Hepatocyte (in vitro differentiated cells): Measurements from ENCODE around the gene COL13A1.

ENCODE experiments used
- EZH2 ChIP-seq: fragments of 200-600 bp; sonication (generic); IDR thresholded peaks from 2 replicates; pipeline ENCODE4 v1.6.1; 2016; ENCODE audit warnings: antibody characterized with exemption, mild to moderate bottlenecking, borderline replicate concordance
- EZH2phosphoT487 ChIP-seq: fragments of 200-600 bp; sonication (generic); IDR thresholded peaks from one replicate; pipeline ENCODE4 v1.6.1; 2018; ENCODE audit warnings: antibody characterized with exemption, mild to moderate bottlenecking, low read depth, moderate library complexity; ENCODE audit not compliant: unreplicated experiment, severe bottlenecking
- TF ChIP-seq, protein P1 (sequence below): fragments of 200-600 bp; sonication (generic); IDR thresholded peaks from 2 replicates; pipeline ENCODE4 v1.5.1; 2016; ENCODE audit warnings: antibody characterized with exemption, mild to moderate bottlenecking; ENCODE audit not compliant: poor library complexity

DNA sequence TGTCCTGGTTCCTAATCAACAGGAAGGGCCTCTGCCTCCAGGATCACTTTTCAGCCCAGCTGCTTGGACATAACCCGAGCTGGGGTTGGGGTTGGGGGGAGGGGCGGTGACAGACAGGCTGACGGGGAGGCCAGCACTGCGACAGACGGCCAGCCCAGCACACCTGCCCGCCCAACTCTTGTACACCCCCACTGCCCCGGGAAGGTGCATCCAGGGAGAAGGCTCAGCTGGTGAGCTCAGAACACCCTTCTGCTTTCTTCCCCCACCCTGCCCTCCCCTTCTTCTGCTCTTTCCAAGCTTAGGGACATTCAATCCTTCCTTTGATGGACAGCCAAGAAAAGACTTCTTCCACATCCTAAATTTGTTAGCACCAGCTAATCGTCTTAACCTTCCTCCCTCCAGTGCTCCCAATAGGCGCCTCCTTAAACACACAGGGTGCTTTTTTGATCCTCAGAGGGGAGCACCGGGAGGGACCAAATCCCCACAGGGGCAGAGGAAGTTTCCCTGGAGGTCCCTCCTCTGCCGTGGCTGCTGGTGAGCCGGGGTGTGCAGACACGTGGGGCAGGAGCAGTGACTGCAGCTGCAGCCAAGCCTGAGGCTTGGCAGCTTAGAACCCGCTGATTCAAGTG is 44.7 kb downstream of the COL13A1 start:
- TF ChIP-seq, protein P1, sequence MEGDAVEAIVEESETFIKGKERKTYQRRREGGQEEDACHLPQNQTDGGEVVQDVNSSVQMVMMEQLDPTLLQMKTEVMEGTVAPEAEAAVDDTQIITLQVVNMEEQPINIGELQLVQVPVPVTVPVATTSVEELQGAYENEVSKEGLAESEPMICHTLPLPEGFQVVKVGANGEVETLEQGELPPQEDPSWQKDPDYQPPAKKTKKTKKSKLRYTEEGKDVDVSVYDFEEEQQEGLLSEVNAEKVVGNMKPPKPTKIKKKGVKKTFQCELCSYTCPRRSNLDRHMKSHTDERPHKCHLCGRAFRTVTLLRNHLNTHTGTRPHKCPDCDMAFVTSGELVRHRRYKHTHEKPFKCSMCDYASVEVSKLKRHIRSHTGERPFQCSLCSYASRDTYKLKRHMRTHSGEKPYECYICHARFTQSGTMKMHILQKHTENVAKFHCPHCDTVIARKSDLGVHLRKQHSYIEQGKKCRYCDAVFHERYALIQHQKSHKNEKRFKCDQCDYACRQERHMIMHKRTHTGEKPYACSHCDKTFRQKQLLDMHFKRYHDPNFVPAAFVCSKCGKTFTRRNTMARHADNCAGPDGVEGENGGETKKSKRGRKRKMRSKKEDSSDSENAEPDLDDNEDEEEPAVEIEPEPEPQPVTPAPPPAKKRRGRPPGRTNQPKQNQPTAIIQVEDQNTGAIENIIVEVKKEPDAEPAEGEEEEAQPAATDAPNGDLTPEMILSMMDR: no peak
- TF ChIP-seq EZH2 (no peak), EZH2phosphoT487 (no peak)
